Duodenal mucosa (tissue), 2 donors: ENCODE measurements around the gene DMXL1.
"Not testable (repeated sequence)": the region's sequence is repeated elsewhere in the genome, so short reads cannot be mapped to it uniquely, and the experiment has no call there.

Experiments used
- H3K27ac ChIP-seq: one replicate; pipeline ENCODE4 v1.7.0; 2013; ENCODE audit warnings: low read depth, low read length
- H3K27me3 ChIP-seq, 2 donors: one replicate each; pipeline ENCODE4 v1.7.0; 2013; ENCODE audit warnings: low read length in 2 of 2, control low read depth in 1 of 2; ENCODE audit not compliant: insufficient read depth in 2 of 2, control insufficient read depth in 1 of 2
- H3K36me3 ChIP-seq, 2 donors: one replicate each; pipeline ENCODE4 v1.7.0; 2013; ENCODE audit warnings: low read length in 2 of 2, control low read depth in 1 of 2; ENCODE audit not compliant: insufficient read depth in 2 of 2, control insufficient read depth in 1 of 2
- H3K4me1 ChIP-seq, 2 donors: one replicate each; pipeline ENCODE4 v1.7.0; 2013; ENCODE audit warnings: low read length in 2 of 2, control low read depth in 1 of 2; ENCODE audit not compliant: insufficient read depth in 2 of 2, control insufficient read depth in 1 of 2
- H3K4me3 ChIP-seq, 2 donors: one replicate each; pipeline ENCODE4 v1.7.0; 2013; ENCODE audit warnings: low read length in 2 of 2, low read depth in 1 of 2
- H3K9ac ChIP-seq, 2 donors: one replicate each; pipeline ENCODE4 v1.7.0; 2013; ENCODE audit warnings: low read length in 2 of 2, low read depth in 1 of 2
- H3K9me3 ChIP-seq, 2 donors: one replicate each; pipeline ENCODE4 v1.7.0; 2013; ENCODE audit warnings: low read length in 2 of 2, control low read depth in 1 of 2; ENCODE audit not compliant: control insufficient read depth in 1 of 2

The DMXL1 gene

DNA sequence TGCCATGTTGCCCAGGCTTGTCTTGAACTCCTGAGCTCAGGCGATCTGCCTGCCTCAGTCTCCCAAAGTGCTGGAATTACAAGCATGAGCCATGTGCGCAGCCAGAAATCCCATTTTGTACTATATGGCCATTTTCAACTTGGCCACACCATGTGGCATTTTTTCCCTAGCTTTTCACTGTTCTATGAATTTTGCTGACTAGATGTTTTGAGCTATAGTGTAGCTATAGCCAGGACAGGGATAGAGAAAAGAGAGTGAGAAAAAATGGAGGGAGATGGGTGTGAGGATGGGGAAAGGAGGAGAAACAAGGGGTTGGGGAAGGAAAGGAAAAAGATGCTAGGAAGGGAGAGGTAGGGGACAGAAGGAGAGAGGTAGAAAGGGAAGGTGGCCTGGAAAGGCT is 46.4 kb downstream of the DMXL1 start:
- Histone ChIP-seq H3K9me3 (no peaks in the 10 kb centered on the region), H3K4me3 (no peak overlapping the region), H3K36me3 (peaks cover 31 to 53% of the 10 kb centered on the region in 2 donors)

GRCh38 chr5:119118000-119118399 is 47.1 kb downstream of the DMXL1 start:
- Histone ChIP-seq H3K9me3 (no peaks in the 10 kb centered on the region), H3K36me3 (peaks cover 31 to 53% of the 10 kb centered on the region in 2 donors), H3K27me3 (no peaks in the 10 kb centered on the region), H3K4me1 (no peaks in the 10 kb centered on the region), H3K9ac (no peak overlapping the region), H3K27ac (no peak overlapping the region), H3K4me3 (no peak overlapping the region)

More for the DNA sequence above, 46.4 kb downstream of the DMXL1 start:
- no peak overlapping the region for H3K9ac ChIP-seq
- no peaks in the 10 kb centered on the region for H3K4me1 ChIP-seq
- no peaks in the 10 kb centered on the region for H3K27me3 ChIP-seq
- no peak overlapping the region for H3K27ac ChIP-seq

- Histone ChIP-seq H3K27ac (no peak overlapping the region), H3K4me1 (no peaks in the 10 kb centered on the region), H3K4me3 (no peak overlapping the region), H3K9me3 (no peaks in the 10 kb centered on the region), H3K27me3 (no peaks in the 10 kb centered on the region), H3K36me3 (peaks cover 27 to 49% of the 10 kb centered on the region in 2 donors), H3K9ac (no peak overlapping the region)
Observed at GRCh38 chr5:119120893-119121292, 50.0 kb downstream of the DMXL1 start.

- not testable (repeated sequence) for H3K27ac ChIP-seq, H3K9me3 ChIP-seq, H3K4me1 ChIP-seq, H3K4me3 ChIP-seq, H3K9ac ChIP-seq, H3K27me3 ChIP-seq
- peaks cover 16 to 38% of the 10 kb centered on the region in 2 donors for H3K36me3 ChIP-seq
Observed at GRCh38 chr5:119122474-119122873, 51.6 kb downstream of the DMXL1 start.

- no peak overlapping the region for H3K4me3 ChIP-seq
- no peak overlapping the region for H3K9ac ChIP-seq
- peaks cover 10 to 34% of the 10 kb centered on the region in 2 donors for H3K36me3 ChIP-seq
- H3K9me3 ChIP-seq, result no peaks in the 10 kb centered on the region
- H3K4me1 ChIP-seq, result no peaks in the 10 kb centered on the region
- no peak overlapping the region for H3K27ac ChIP-seq
- no peaks in the 10 kb centered on the region for H3K27me3 ChIP-seq
Observed at GRCh38 chr5:119123280-119123679, 52.4 kb downstream of the DMXL1 start.

DNA sequence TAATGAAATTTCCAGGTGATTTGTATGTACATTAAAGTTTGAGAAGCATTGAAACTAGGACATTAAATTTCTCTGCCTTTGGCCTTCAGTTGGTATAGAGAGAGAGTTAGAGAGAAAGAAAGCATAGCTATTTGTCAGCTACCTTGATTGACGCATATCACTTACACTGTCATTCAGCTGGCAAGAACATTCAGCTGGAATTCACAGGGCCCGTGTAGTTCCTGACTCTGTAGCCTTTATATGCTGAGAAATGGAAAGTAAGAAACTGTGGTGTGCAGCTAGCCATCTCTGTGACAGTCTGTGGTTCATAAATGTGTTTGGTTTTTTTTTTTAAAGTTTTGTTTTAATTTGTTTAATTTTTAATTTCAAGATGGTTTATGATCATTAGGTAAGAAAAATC is 58.9 kb downstream of the DMXL1 start:
- Histone ChIP-seq H3K36me3 (peaks cover 10 to 34% of the 10 kb centered on the region in 2 donors), H3K27me3 (no peaks in the 10 kb centered on the region)

DNA sequence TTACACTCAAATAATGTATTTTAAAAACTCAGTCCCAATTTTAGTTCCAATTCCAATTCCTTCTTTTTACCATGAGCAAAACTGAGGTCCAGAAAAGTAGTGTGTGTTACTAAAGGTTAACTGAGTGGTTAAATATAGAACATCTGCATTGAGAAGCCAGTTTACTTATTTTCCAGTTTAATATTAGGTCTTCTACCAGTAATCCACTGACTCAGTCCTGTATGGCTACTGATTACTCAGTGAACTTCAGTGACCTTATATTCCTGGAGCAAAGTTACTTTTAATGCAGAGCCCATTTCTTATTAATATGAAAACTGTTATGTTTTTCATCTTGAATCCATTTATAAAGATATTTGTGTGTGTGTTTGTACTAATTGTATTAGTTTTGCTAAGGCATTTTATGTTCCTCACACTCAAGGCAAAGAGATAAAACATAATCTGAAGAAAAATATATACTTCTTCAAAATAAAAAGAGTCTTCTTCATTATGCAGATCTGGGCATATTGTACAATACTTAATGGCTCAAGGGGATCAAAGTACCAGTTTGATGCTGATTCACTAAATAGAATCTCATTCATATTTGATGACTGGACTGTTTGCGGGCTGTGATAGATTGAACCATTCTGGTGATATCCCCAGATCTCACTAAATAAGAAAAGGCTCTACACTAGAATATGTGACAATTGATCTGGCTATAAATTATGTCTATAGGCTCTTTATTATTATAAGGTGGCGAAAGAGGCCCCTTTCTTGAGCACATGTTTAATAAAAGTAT is 60.8 kb downstream of the DMXL1 start:
- peaks cover 13 to 43% of the 10 kb centered on the region in 2 donors for H3K36me3 ChIP-seq
- H3K4me1 ChIP-seq, result peaks cover 0 to 5% of the 10 kb centered on the region in 2 donors
- H3K4me3 ChIP-seq, result no peak overlapping the region
- no peaks in the 10 kb centered on the region for H3K27me3 ChIP-seq
- H3K9me3 ChIP-seq, result peaks cover 0 to 7% of the 10 kb centered on the region in 2 donors
- no peak overlapping the region for H3K9ac ChIP-seq
- H3K27ac ChIP-seq, result no peak overlapping the region

More for the DNA sequence above, 58.9 kb downstream of the DMXL1 start:
- Histone ChIP-seq H3K4me3 (no peak overlapping the region), H3K4me1 (peaks cover 0 to 5% of the 10 kb centered on the region in 2 donors), H3K9me3 (no peaks in the 10 kb centered on the region), H3K9ac (no peak overlapping the region), H3K27ac (no peak overlapping the region)

DNA sequence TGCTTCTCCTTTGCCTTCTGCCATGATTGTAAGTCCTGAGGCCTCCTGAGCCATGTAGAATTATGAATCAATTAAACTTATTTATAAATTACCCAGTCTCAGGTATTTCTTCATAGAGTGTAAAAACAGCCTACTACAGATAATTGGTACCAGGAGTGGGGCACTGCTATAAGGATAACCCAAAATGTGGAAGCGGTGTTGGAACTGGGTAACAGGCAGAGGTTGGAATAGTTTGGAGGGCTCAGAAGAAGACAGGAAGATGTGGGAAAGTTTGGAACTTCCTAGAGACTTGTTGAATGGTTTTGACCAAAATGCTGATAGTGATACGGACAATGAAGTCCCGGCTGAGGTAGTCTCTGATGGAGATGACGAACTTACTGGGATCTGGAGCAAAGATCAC is 64.9 kb downstream of the DMXL1 start:
- H3K4me3 ChIP-seq, H3K9me3 ChIP-seq, H3K27me3 ChIP-seq, H3K4me1 ChIP-seq, H3K27ac ChIP-seq, H3K9ac ChIP-seq: not testable (repeated sequence)
- H3K36me3 ChIP-seq, result peaks cover 21 to 33% of the 10 kb centered on the region in 2 donors

GRCh38 chr5:119136666-119137318 is 65.9 kb downstream of the DMXL1 start:
- H3K9ac ChIP-seq, result no peak overlapping the region
- H3K27me3 ChIP-seq, result no peaks in the 10 kb centered on the region
- peaks cover 2 to 9% of the 10 kb centered on the region in 2 donors for H3K9me3 ChIP-seq
- no peak overlapping the region for H3K4me3 ChIP-seq
- H3K36me3 ChIP-seq, result peaks cover 21 to 33% of the 10 kb centered on the region in 2 donors
- no peaks in the 10 kb centered on the region for H3K4me1 ChIP-seq
- no peak overlapping the region for H3K27ac ChIP-seq

DNA sequence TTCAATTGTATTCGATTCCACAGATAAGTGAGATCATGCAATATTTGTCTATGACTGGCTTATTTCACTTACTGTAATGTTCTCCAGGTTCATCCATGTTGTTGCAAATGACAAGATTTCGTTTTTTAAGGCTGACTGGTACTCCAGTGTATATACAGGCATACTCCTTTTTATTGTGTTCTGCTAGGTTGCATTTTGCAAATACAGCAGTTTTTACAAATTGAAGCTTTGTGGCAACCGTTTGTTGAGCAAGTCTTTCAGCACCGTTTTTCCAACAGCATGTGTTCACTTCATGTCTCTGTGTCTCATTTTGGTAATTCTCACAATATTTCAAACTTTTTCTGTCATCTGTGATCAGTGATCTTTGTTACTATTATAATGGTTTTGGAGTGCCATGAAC is 82.7 kb downstream of the DMXL1 start:
- H3K27ac ChIP-seq, result no peak overlapping the region
- H3K4me1 ChIP-seq, result no peaks in the 10 kb centered on the region
- peaks cover 8 to 36% of the 10 kb centered on the region in 2 donors for H3K36me3 ChIP-seq
- H3K9ac ChIP-seq, result no peak overlapping the region
- H3K4me3 ChIP-seq, result no peak overlapping the region
- no peaks in the 10 kb centered on the region for H3K9me3 ChIP-seq
- H3K27me3 ChIP-seq, result no peaks in the 10 kb centered on the region
